PC-3 (cell line): ENCODE measurements around the gene GRB14. TPM values are rescaled to one million over a fixed set of nuclear protein-coding genes. Genes with fewer than 3 reads are reported as not detected.
A peak's percentile ranks its signal among the peaks of the same experiment; 100 is the strongest.

Experiments used
- ATAC-seq: fragments of 200-7000 bp; cut with Tn5 transposase; 2 replicates; pipeline ENCODE4 v1.9.1; 2020; ENCODE audit warnings: mild to moderate bottlenecking, moderate library complexity
- BruUV-seq: library from RNA; stranded (reverse); fragments of 400-500 nt; replicated peaks from 2 replicates; lab custom pipeline; 2021; lab: Mats Ljungman, UMichigan
- CTCF ChIA-PET: fragments of 300-600 bp; sonication (Branson Sonifier 250); formaldehyde crosslinking; loops from one replicate; lab custom pipeline; 2022; ENCODE audit warnings: antibody characterized with exemption; lab: Charles Lee
- POLR2A ChIA-PET: fragments of 300-600 bp; sonication (Branson Sonifier 250); formaldehyde crosslinking; loops from one replicate; lab custom pipeline; 2022; ENCODE audit warnings: antibody characterized with exemption; ENCODE audit not compliant: unreplicated experiment; lab: Charles Lee
- DNase-seq: peaks from one replicate; pipeline ENCODE4 v3.0.0-alpha.2; 2015
- H2AFZ ChIP-seq: fragments of 300-600 bp; sonication (generic); 2 replicates; pipeline ENCODE4 v1.6.0; 2016; ENCODE audit warnings: antibody characterized with exemption, low read length
- H3F3A ChIP-seq: fragments of 300-600 bp; sonication (generic); one replicate; pipeline ENCODE4 v1.6.0; 2017; ENCODE audit warnings: antibody characterized with exemption, low read length, control low read depth, mild to moderate bottlenecking; ENCODE audit not compliant: unreplicated experiment
- H3K27ac ChIP-seq: fragments of 300-600 bp; sonication (generic); 2 replicates; pipeline ENCODE4 v1.5.1; 2016; ENCODE audit warnings: mild to moderate bottlenecking, low read length
- H3K27me3 ChIP-seq: fragments of 300-600 bp; sonication (generic); 2 replicates; pipeline ENCODE4 v1.6.1; 2016; ENCODE audit warnings: low read length, mixed read lengths
- H3K36me3 ChIP-seq: fragments of 300-600 bp; sonication (generic); 2 replicates; pipeline ENCODE4 v1.6.1; 2016; ENCODE audit warnings: low read depth, mixed run types, low read length, mixed read lengths
- H3K4me1 ChIP-seq: fragments of 300-600 bp; sonication (generic); 2 replicates; pipeline ENCODE4 v1.5.1; 2016; ENCODE audit warnings: low read length; ENCODE audit not compliant: insufficient read depth
- H3K4me2 ChIP-seq: fragments of 300-600 bp; sonication (generic); 2 replicates; pipeline ENCODE4 v1.6.0; 2016; ENCODE audit warnings: low read length
- H3K4me3 ChIP-seq: fragments of 300-600 bp; sonication (generic); 2 replicates; pipeline ENCODE4 v1.5.1; 2016; ENCODE audit warnings: mild to moderate bottlenecking, low read length, mixed read lengths
- H3K79me2 ChIP-seq: fragments of 300-600 bp; sonication (generic); 2 replicates; pipeline ENCODE4 v1.6.1; 2017; ENCODE audit warnings: low read length, mixed read lengths
- H3K9ac ChIP-seq: fragments of 300-600 bp; sonication (generic); 2 replicates; pipeline ENCODE4 v1.6.0; 2016; ENCODE audit warnings: mild to moderate bottlenecking, low read length
- H3K9me2 ChIP-seq: fragments of 300-600 bp; sonication (generic); replicated peaks from 2 replicates; pipeline ENCODE4 v1.6.1; 2016; ENCODE audit warnings: mixed run types, low read length, mixed read lengths
- H3K9me3 ChIP-seq: fragments of 300-600 bp; sonication (generic); 2 replicates; pipeline ENCODE4 v1.6.1; 2016; ENCODE audit warnings: low read length, mixed read lengths
- H4K20me1 ChIP-seq: fragments of 300-600 bp; sonication (generic); 2 replicates; pipeline ENCODE4 v1.6.1; 2016; ENCODE audit warnings: low read length, mixed read lengths
- EZH2 ChIP-seq: fragments of 300-600 bp; sonication (generic); IDR thresholded peaks from one replicate; pipeline ENCODE4 v1.6.1; 2017; ENCODE audit warnings: antibody characterized with exemption, mild to moderate bottlenecking, low read length; ENCODE audit not compliant: unreplicated experiment
- EZH2phosphoT487 ChIP-seq: fragments of 300-600 bp; sonication (generic); IDR thresholded peaks from 2 replicates; pipeline ENCODE4 v1.6.1; 2018; ENCODE audit warnings: mild to moderate bottlenecking, antibody characterized with exemption, low read length, borderline replicate concordance
- intact Hi-C: fragments of 100-400 bp; cut with micrococcal nuclease; formaldehyde crosslinking; loops from 2 replicates; pipeline ENCODE4 v1.9.0; 2023
- total RNA-seq: library from RNA; depleted of rRNA; stranded (reverse); fragments of >200 nt; gene quantifications from 2 replicates; pipeline ENCODE4 v1.2.3, GENCODE V29; 2014
- TF ChIP-seq, protein P1 (sequence below): fragments of 300-600 bp; sonication (generic); conservative IDR thresholded peaks from 2 replicates; pipeline ENCODE4 v1.5.1; 2017; ENCODE audit warnings: antibody characterized with exemption, low read depth, mild to moderate bottlenecking, low read length

GRB14 gene
- total RNA-seq, 1 experiment from 2014 or later = 0.84 TPM

DNA sequence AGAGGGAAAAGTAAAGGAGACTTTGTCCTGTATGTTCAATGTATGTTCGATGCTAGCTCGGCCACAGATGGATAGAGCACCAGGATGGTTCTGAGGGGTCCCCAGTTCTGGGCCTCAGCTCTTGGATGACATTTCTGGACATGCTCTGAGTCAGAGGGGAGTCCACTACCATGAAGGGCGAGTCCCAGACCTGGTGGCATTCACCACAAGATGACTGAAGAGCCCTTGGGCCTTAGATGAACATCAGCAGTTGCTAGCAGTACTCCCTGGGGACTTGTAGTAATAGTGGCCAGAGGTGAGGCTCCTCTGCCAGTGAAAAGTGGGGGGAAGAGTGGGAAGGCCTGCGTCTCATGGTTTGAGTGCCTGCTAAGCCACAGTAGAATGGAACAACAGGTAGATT lies 109.5 kb downstream of the GRB14 start:
- no peak overlapping the region for H3K9ac ChIP-seq
- no peak overlapping the region for H2AFZ ChIP-seq
- H3K27me3 ChIP-seq = no peaks in the 10 kb centered on the region
- peaks cover 32% of the 10 kb centered on the region for H3K4me1 ChIP-seq
- DNase-seq = no peak
- no peaks in the 10 kb centered on the region for H3K79me2 ChIP-seq
- H3K27ac ChIP-seq = no peak overlapping the region
- H4K20me1 ChIP-seq = no peaks in the 10 kb centered on the region
- no peak for TF ChIP-seq EZH2
- no peak for TF ChIP-seq EZH2phosphoT487
- TF ChIP-seq, protein P1, sequence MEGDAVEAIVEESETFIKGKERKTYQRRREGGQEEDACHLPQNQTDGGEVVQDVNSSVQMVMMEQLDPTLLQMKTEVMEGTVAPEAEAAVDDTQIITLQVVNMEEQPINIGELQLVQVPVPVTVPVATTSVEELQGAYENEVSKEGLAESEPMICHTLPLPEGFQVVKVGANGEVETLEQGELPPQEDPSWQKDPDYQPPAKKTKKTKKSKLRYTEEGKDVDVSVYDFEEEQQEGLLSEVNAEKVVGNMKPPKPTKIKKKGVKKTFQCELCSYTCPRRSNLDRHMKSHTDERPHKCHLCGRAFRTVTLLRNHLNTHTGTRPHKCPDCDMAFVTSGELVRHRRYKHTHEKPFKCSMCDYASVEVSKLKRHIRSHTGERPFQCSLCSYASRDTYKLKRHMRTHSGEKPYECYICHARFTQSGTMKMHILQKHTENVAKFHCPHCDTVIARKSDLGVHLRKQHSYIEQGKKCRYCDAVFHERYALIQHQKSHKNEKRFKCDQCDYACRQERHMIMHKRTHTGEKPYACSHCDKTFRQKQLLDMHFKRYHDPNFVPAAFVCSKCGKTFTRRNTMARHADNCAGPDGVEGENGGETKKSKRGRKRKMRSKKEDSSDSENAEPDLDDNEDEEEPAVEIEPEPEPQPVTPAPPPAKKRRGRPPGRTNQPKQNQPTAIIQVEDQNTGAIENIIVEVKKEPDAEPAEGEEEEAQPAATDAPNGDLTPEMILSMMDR = no peak
- H3K9me2 ChIP-seq = no peaks in the 10 kb centered on the region
- H3K4me2 ChIP-seq = no peak overlapping the region
- H3K4me3 ChIP-seq = no peak overlapping the region
- 0 out of 2 replicates have a peak, but pooled peaks cover 7% of the 10 kb centered on the region for H3K9me3 ChIP-seq
- no peaks in the 10 kb centered on the region for H3K36me3 ChIP-seq
- ATAC-seq = no peak
- CTCF ChIA-PET = no interaction called here
- H3F3A ChIP-seq = no peaks in the 10 kb centered on the region
- intact Hi-C loops = no loop called here
- no TSS peak for BruUV-seq
- POLR2A ChIA-PET = no interaction called here

DNA sequence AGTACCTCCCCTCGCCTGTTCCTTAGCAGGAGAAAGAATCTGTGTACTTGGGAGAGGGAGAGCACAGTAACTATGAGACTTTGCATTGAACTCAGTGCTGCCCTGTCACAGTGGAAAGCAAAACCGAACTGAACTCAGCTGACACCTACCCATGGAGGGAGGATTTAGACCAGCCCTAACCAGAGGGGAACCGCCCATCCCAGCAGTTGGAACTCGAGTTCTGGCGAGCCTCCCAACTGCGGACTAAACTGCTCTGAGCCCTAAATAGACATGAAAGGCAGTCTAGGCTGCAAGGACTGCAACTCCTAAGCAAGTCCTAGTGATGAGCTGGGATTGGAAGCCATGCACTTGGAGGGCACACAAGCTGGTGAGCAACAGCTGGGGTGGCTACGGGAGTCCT lies 110.4 kb downstream of the GRB14 start:
- ATAC-seq = no peak
- intact Hi-C loops = no loop called here
- no peak overlapping the region for H3K27ac ChIP-seq
- no peaks in the 10 kb centered on the region for H3F3A ChIP-seq
- ChIA-PET CTCF (no interaction called here), POLR2A (no interaction called here)
- DNase-seq = no peak
- H2AFZ ChIP-seq = no peak overlapping the region
- no peaks in the 10 kb centered on the region for H3K27me3 ChIP-seq
- no peaks in the 10 kb centered on the region for H3K9me2 ChIP-seq
- no peak overlapping the region for H3K9ac ChIP-seq
- no peak overlapping the region for H3K4me3 ChIP-seq
- no peaks in the 10 kb centered on the region for H3K79me2 ChIP-seq
- 0 out of 2 replicates have a peak, but pooled peaks cover 7% of the 10 kb centered on the region for H3K9me3 ChIP-seq
- no TSS peak for BruUV-seq
- H3K4me2 ChIP-seq = no peak overlapping the region
- TF ChIP-seq EZH2 (no peak), EZH2phosphoT487 (no peak)
- no peaks in the 10 kb centered on the region for H3K36me3 ChIP-seq
- no peaks in the 10 kb centered on the region for H4K20me1 ChIP-seq
- peaks cover 32% of the 10 kb centered on the region for H3K4me1 ChIP-seq

DNA sequence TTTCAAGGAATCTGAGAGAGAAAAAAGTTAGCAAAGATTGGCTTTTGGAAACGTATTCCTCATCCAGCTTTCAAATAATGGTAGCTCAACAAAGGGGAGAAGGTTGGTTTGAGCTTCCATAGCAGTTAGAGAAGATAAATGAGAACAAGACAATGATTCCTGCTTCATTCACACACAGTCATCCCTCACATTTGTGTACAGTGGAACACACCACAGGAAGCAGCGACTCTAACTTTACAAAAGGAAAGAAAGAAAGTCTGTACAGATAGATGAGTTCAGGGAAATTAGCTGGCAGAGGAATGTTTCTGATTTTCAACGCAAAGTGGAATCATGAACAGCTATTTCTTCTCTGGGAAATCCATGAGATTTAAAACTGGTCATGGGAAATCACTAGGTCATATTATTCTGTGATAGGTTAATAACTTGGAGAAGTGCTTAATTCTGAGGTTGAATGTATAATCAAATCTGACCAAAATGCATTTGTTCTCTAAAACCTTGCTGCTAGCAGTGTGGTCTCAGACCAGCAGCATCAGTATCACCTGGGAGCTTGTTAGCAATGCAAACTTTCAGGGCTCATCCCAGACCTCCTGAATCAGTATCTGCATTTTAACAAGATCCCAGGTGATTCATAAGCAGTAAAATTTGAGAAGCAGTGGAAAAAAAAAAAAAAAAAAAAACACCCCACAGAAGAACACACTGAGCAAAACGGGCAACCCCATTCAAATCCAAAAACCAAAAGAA lies 112.0 kb downstream of the GRB14 start:
- peak; percentile 45 for DNase-seq
- intact Hi-C loops = no loop called here
- H3K4me3 ChIP-seq = no peak overlapping the region
- H3K27ac ChIP-seq = no peak overlapping the region
- H3K36me3 ChIP-seq = no peaks in the 10 kb centered on the region
- H3K9ac ChIP-seq = no peak overlapping the region
- no peak overlapping the region for H2AFZ ChIP-seq
- H3K79me2 ChIP-seq = no peaks in the 10 kb centered on the region
- no peaks in the 10 kb centered on the region for H3K9me3 ChIP-seq
- peak; percentile 40 for ATAC-seq
- ChIA-PET POLR2A (no interaction called here), CTCF (interaction anchor here (0.7 kb wide), 1 partner anchor 28 kb away, joined by 16 read pairs; no protein-coding TSS in a partner anchor)
- TF ChIP-seq, protein P1 = no peak
- TF ChIP-seq EZH2phosphoT487 (no peak), EZH2 (no peak)
- H4K20me1 ChIP-seq = no peaks in the 10 kb centered on the region
- no TSS peak for BruUV-seq
- H3K27me3 ChIP-seq = no peaks in the 10 kb centered on the region
- H3K4me2 ChIP-seq = 0 out of 2 replicates have a peak overlapping the region, but pooled peaks have one; percentile 41
- no peaks in the 10 kb centered on the region for H3K9me2 ChIP-seq
- no peaks in the 10 kb centered on the region for H3F3A ChIP-seq
- H3K4me1 ChIP-seq = peaks cover 20% of the 10 kb centered on the region
